Measurements from ENCODE around the gene DESI1. TPM values are rescaled to one million over a fixed set of nuclear protein-coding genes. Genes with fewer than 3 reads are reported as not detected.
A peak's percentile ranks its signal among the peaks of the same experiment; 100 is the strongest.

Gene DESI1
- total RNA-seq, 3 donors from 2014 or later (not counting 1 experiment from before 2014, with no cell fraction given): 15.0 to 22.2 (median 20.6) TPM

- no peak overlapping the region for H3K4me3 Mint-ChIP-seq
- H3K36me3 ChIP-seq (ENCODE audit: control insufficient read depth, insufficient read depth, low read length): peaks cover 15% of the 10 kb centered on the region
- peaks cover 29 to 35% of the 10 kb centered on the region in 2 donors for H3K27me3 Mint-ChIP-seq (ENCODE audit: low read depth in 2 of 2)
Observed at GRCh38 chr22:41608386-41608785, 12.5 kb downstream of the DESI1 start.

DNA sequence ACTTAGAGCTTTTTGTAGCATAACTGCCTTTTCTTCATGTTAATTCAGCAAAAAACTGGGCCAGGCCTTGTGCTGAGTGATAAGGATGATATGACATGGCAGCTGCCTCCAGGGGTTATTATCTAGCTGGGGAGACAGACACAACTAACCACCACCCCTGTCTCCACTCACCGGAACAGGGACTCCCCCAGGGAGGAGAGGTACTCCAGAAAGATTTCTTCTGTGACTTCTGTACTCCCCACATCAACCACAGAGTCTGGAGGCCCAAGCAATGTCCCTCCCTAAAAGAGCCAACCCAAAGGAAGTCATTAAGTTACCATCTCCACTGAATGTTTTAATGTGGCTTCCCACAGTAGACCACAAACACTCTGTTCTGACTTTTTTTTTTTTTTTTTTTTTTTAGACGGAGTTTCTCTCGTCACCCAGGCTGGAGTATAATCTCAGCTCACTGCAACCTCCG, 16.9 kb downstream of the DESI1 start:
- Histone ChIP-seq H3K4me3 (ENCODE audit: low read length) (no peak overlapping the region), H3K36me3 (ENCODE audit: control insufficient read depth, insufficient read depth, low read length) (peaks cover 31% of the 10 kb centered on the region), H3K27me3 (ENCODE audit: control insufficient read depth, insufficient read depth, low read length) (peaks cover 19% of the 10 kb centered on the region), H3K27ac (ENCODE audit: low read length) (no peak overlapping the region), H3K9me3 (ENCODE audit: control insufficient read depth, insufficient read depth, low read length) (no peaks in the 10 kb centered on the region), H3K4me1 (ENCODE audit: control insufficient read depth, insufficient read depth, low read length) (peaks cover 23% of the 10 kb centered on the region)
- H3K9me3 Mint-ChIP-seq: no peaks in the 10 kb centered on the region
- peaks cover 41 to 45% of the 10 kb centered on the region in 2 donors for H3K27me3 Mint-ChIP-seq (ENCODE audit: low read depth in 2 of 2)
- WGBS (ENCODE audit: insufficient coverage): 7% methylated on average over 4 of the region's 4 CpGs
- H3K4me1 Mint-ChIP-seq: peaks cover 23 to 44% of the 10 kb centered on the region in 2 donors
- intact Hi-C loops (cut with micrococcal nuclease): no loop called here
- H3K4me3 Mint-ChIP-seq: peak overlapping the region; percentile 74
- ATAC-seq (peak; percentile 93 to 97 (median 94)), DNase-seq (peak; percentile 37 to 88)
- no peak for TF ChIP-seq CTCF (IDR thresholded peaks at IDR 0.05)
- H3K27ac Mint-ChIP-seq: peak overlapping the region; percentile 69 to 82
- H3K36me3 Mint-ChIP-seq: peaks cover 39% of the 10 kb centered on the region

More at GRCh38 chr22:41608386-41608785, 12.5 kb downstream of the DESI1 start:
- Mint-ChIP-seq H3K9me3 (no peaks in the 10 kb centered on the region), H3K27ac (no peak overlapping the region), H3K4me1 (peaks cover 9 to 28% of the 10 kb centered on the region in 2 donors), H3K36me3 (peaks cover 18% of the 10 kb centered on the region)
- Histone ChIP-seq H3K4me1 (ENCODE audit: control insufficient read depth, insufficient read depth, low read length) (peaks cover 14% of the 10 kb centered on the region), H3K27me3 (ENCODE audit: control insufficient read depth, insufficient read depth, low read length) (peaks cover 8% of the 10 kb centered on the region), H3K9me3 (ENCODE audit: control insufficient read depth, insufficient read depth, low read length) (no peaks in the 10 kb centered on the region), H3K4me3 (ENCODE audit: low read length) (no peak overlapping the region), H3K27ac (ENCODE audit: low read length) (no peak overlapping the region)
- no peak for TF ChIP-seq CTCF (IDR thresholded peaks at IDR 0.05)
- DNase-seq (no peak), ATAC-seq (no peak)
- 98% methylated on average over 3 of the region's 3 CpGs for WGBS (ENCODE audit: insufficient coverage)
- intact Hi-C loops (cut with micrococcal nuclease): no loop called here

GRCh38 chr22:41600976-41601375, 19.9 kb downstream of the DESI1 start:
- peaks cover 30% of the 10 kb centered on the region for H3K36me3 Mint-ChIP-seq
- no peak for ATAC-seq

More at GRCh38 chr22:41600976-41601375, 19.9 kb downstream of the DESI1 start:
- Mint-ChIP-seq H3K4me1 (peaks cover 23 to 43% of the 10 kb centered on the region in 2 donors), H3K27me3 (ENCODE audit: low read depth in 2 of 2) (peaks cover 19 to 35% of the 10 kb centered on the region in 2 donors), H3K4me3 (no peak overlapping the region), H3K9me3 (no peaks in the 10 kb centered on the region), H3K27ac (no peak overlapping the region)
- H3K4me3 ChIP-seq (ENCODE audit: low read length): no peak overlapping the region
- H3K36me3 ChIP-seq (ENCODE audit: control insufficient read depth, insufficient read depth, low read length): peaks cover 24% of the 10 kb centered on the region
- 97% methylated on average over 8 of the region's 8 CpGs for WGBS (ENCODE audit: insufficient coverage)
- H3K4me1 ChIP-seq (ENCODE audit: control insufficient read depth, insufficient read depth, low read length): peaks cover 30% of the 10 kb centered on the region
- H3K9me3 ChIP-seq (ENCODE audit: control insufficient read depth, insufficient read depth, low read length): no peaks in the 10 kb centered on the region
- DNase-seq: no peak
- no peak overlapping the region for H3K27ac ChIP-seq (ENCODE audit: low read length)
- peaks cover 19% of the 10 kb centered on the region for H3K27me3 ChIP-seq (ENCODE audit: control insufficient read depth, insufficient read depth, low read length)
- intact Hi-C loops (cut with micrococcal nuclease): no loop called here
- TF ChIP-seq CTCF (IDR thresholded peaks at IDR 0.05): no peak

All from natural killer cell (primary cell).